GM18951 (cell line): ENCODE data around the gene FIGN.

ENCODE experiments used
- POLR2A ChIP-seq: IDR thresholded peaks from 4 replicates; pipeline ENCODE4 v1.6.1; 2011; ENCODE audit warnings: mild to moderate bottlenecking; ENCODE audit not compliant: insufficient read length, insufficient read depth; ENCODE audit errors: extremely low read depth
- in situ Hi-C: fragments of 300-500 bp; cut with MboI; formaldehyde crosslinking; loops from one replicate; pipeline ENCODE4 v1.12.0; 2022; ENCODE audit warnings: low sequenced_read_pairs, mixed read lengths, inconsistent platforms; ENCODE audit not compliant: unreplicated experiment

FIGN gene

GRCh38 chr2:163658556-163658955 lies 77.3 kb downstream of the FIGN start:
- TF ChIP-seq POLR2A, result no peak
- in situ Hi-C loops, result no loop called here

GRCh38 chr2:163657281-163657656 lies 78.5 kb downstream of the FIGN start:
- TF ChIP-seq POLR2A, result no peak
- in situ Hi-C loops, result no loop called here

- in situ Hi-C loops, result no loop called here
- no peak for TF ChIP-seq POLR2A
Observed at GRCh38 chr2:163656622-163657280, 79.1 kb downstream of the FIGN start.

GRCh38 chr2:163655667-163656066 lies 80.1 kb downstream of the FIGN start:
- in situ Hi-C loops, result no loop called here

GRCh38 chr2:163652751-163653150 lies 83.1 kb downstream of the FIGN start:
- no peak for TF ChIP-seq POLR2A
- in situ Hi-C loops, result no loop called here

More at GRCh38 chr2:163655667-163656066, 80.1 kb downstream of the FIGN start:
- no peak for TF ChIP-seq POLR2A

GRCh38 chr2:163649080-163649479 lies 86.7 kb downstream of the FIGN start:
- in situ Hi-C loops, result no loop called here

GRCh38 chr2:163647300-163647699 lies 88.5 kb downstream of the FIGN start:
- in situ Hi-C loops, result no loop called here

More at GRCh38 chr2:163649080-163649479, 86.7 kb downstream of the FIGN start:
- no peak for TF ChIP-seq POLR2A

GRCh38 chr2:163646687-163647086 lies 89.1 kb downstream of the FIGN start:
- in situ Hi-C loops, result no loop called here
- TF ChIP-seq POLR2A, result no peak

More at GRCh38 chr2:163647300-163647699, 88.5 kb downstream of the FIGN start:
- TF ChIP-seq POLR2A, result no peak

GRCh38 chr2:163644238-163644637 lies 91.6 kb downstream of the FIGN start:
- in situ Hi-C loops, result no loop called here
- no peak for TF ChIP-seq POLR2A

- no peak for TF ChIP-seq POLR2A
- in situ Hi-C loops, result no loop called here
Observed at GRCh38 chr2:163641986-163642385, 93.8 kb downstream of the FIGN start.

GRCh38 chr2:163640542-163641193 lies 95.1 kb downstream of the FIGN start:
- in situ Hi-C loops, result no loop called here

GRCh38 chr2:163637871-163638270 lies 97.9 kb downstream of the FIGN start:
- in situ Hi-C loops, result no loop called here
- no peak for TF ChIP-seq POLR2A

More at GRCh38 chr2:163640542-163641193, 95.1 kb downstream of the FIGN start:
- TF ChIP-seq POLR2A, result no peak

GRCh38 chr2:163633291-163633690 lies 102.5 kb downstream of the FIGN start:
- in situ Hi-C loops, result no loop called here
- no peak for TF ChIP-seq POLR2A

- TF ChIP-seq POLR2A, result no peak
- in situ Hi-C loops, result no loop called here
Observed at GRCh38 chr2:163630836-163631235, 105.0 kb downstream of the FIGN start.
